Chondrocyte (in vitro differentiated cells): ENCODE measurements around the gene C1QTNF6. TPM values are rescaled to one million over a fixed set of nuclear protein-coding genes. Genes with fewer than 3 reads are reported as not detected.

Source experiments
- DNase-seq: peaks from one replicate; pipeline ENCODE4 v3.0.0; 2021; ENCODE audit warnings: mixed read lengths, low spot score
- H3K27ac Mint-ChIP-seq: one replicate; pipeline ENCODE4 v1.8.0; 2021; ENCODE audit warnings: mild to moderate bottlenecking, moderate library complexity, mixed read lengths; ENCODE audit not compliant: unreplicated experiment
- H3K27me3 Mint-ChIP-seq: 2 replicates; pipeline ENCODE4 v1.8.0; 2021; ENCODE audit warnings: low read depth, mixed read lengths
- H3K36me3 Mint-ChIP-seq: 2 replicates; pipeline ENCODE4 v1.8.0; 2021; ENCODE audit warnings: low read depth, mixed read lengths
- H3K4me1 Mint-ChIP-seq: 2 replicates; pipeline ENCODE4 v1.8.0; 2021; ENCODE audit warnings: low read depth, mild to moderate bottlenecking, mixed read lengths
- H3K4me3 Mint-ChIP-seq: one replicate; pipeline ENCODE4 v1.8.0; 2021; ENCODE audit warnings: mild to moderate bottlenecking, moderate library complexity, mixed read lengths; ENCODE audit not compliant: unreplicated experiment
- H3K9me3 Mint-ChIP-seq: 2 replicates; pipeline ENCODE4 v1.8.0; 2021; ENCODE audit warnings: low read depth, mixed read lengths
- CTCF ChIP-seq: fragments of 200-600 bp; sonication (generic); IDR thresholded peaks from 2 replicates; pipeline ENCODE4 v1.5.0; 2021; ENCODE audit warnings: antibody characterized with exemption, mild to moderate bottlenecking, moderate library complexity
- total RNA-seq: library from RNA; stranded (reverse); gene quantifications from 3 replicates; pipeline ENCODE4 v1.2.1, GENCODE V29; 2021

C1QTNF6 gene
- total RNA-seq, 1 donor from 2014 or later, result 11.3 TPM

DNA sequence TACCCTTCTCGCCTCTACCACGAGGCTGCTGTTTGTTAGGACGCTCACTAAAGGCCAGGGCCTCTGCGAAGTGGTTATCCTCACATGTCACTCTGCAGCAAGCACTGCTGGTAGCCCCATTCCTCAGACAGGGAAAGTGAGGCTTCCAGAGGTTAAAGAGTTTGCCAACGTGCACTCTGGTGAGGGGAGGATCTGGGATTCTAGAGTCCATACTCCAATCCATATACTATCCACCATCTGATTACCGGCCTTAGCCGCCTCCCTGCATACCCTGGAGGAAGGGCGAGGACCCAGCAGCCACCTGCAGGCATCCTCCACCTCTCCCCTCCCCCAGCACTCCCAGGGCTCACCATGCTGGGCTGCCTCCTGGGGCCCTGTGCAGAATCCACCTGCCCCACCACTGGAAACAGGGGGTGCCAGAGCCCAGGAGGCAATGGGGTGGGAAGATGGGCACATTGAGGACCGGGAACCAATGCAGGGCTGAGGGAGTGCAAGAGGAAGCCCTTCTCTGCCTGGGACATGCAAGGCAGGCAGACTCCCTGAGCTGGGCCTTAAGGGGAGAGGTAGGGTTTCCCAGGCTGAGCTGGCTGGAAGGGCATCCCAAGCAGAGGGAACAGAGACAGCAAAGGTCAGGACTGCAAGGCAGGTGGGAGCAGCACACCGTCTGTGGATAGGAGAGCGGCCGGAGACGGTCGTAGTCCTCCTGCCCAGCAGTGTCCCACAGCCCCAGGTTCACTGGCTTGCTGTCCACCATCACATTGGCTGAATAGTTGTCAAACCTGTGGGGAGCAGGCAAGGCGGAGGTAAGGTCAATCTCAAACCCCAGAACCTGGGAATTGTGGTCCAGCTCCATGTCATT, 44.3 kb upstream of the C1QTNF6 start:
- no peaks in the 10 kb centered on the region for H3K36me3 Mint-ChIP-seq
- DNase-seq, result peak; percentile 76
- H3K9me3 Mint-ChIP-seq, result no peaks in the 10 kb centered on the region
- no peak overlapping the region for H3K27ac Mint-ChIP-seq
- H3K27me3 Mint-ChIP-seq, result peaks cover 24% of the 10 kb centered on the region
- TF ChIP-seq CTCF, result no peak
- no peak overlapping the region for H3K4me3 Mint-ChIP-seq
- peaks cover 27% of the 10 kb centered on the region for H3K4me1 Mint-ChIP-seq

- TF ChIP-seq CTCF, result no peak
- H3K4me1 Mint-ChIP-seq, result peaks cover 27% of the 10 kb centered on the region
- H3K9me3 Mint-ChIP-seq, result no peaks in the 10 kb centered on the region
- peaks cover 20% of the 10 kb centered on the region for H3K27me3 Mint-ChIP-seq
- no peak overlapping the region for H3K4me3 Mint-ChIP-seq
- no peak overlapping the region for H3K27ac Mint-ChIP-seq
- DNase-seq, result peak; percentile 80
- H3K36me3 Mint-ChIP-seq, result no peaks in the 10 kb centered on the region
Observed at GRCh38 chr22:37231406-37232139, 43.5 kb upstream of the C1QTNF6 start.

DNA sequence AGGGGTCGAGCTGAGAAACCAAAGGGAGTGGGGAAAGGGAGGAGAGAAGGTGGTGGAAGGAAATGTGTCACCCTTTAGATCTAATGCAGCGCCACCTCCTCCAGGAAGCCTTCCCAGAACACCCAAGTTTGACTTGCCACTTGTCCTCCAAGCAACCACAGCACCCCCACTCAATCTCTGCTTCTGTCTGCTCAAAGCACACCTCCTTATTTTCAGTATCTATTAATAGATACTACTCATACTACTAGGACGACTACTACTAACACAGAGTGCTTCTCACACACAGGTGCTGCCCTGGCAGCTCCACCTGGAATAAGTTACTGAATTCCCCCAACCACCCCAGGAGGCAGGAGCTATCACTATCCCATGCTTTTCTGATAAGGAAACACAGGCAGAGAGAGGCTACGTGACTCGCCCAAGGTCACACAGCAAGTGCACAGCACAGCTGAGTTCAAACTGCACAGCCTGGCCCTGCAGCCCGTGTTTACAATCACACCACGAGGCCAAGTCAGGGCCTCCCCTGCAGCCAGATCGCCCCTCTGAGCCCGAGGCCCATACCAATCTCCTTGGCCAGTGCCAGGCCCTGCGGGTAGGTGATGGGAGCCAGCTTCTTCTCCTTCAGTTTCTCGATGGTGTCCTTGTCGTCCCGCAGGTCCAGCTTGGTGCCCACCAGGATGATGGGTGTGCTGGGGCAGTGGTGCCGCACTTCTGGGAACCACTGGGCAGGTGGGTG, 42.8 kb upstream of the C1QTNF6 start:
- H3K9me3 Mint-ChIP-seq, result no peaks in the 10 kb centered on the region
- H3K4me1 Mint-ChIP-seq, result peaks cover 27% of the 10 kb centered on the region
- DNase-seq, result peak; percentile 85
- H3K27ac Mint-ChIP-seq, result no peak overlapping the region
- no peaks in the 10 kb centered on the region for H3K36me3 Mint-ChIP-seq
- TF ChIP-seq CTCF, result no peak
- no peak overlapping the region for H3K4me3 Mint-ChIP-seq
- H3K27me3 Mint-ChIP-seq, result peaks cover 20% of the 10 kb centered on the region

DNA sequence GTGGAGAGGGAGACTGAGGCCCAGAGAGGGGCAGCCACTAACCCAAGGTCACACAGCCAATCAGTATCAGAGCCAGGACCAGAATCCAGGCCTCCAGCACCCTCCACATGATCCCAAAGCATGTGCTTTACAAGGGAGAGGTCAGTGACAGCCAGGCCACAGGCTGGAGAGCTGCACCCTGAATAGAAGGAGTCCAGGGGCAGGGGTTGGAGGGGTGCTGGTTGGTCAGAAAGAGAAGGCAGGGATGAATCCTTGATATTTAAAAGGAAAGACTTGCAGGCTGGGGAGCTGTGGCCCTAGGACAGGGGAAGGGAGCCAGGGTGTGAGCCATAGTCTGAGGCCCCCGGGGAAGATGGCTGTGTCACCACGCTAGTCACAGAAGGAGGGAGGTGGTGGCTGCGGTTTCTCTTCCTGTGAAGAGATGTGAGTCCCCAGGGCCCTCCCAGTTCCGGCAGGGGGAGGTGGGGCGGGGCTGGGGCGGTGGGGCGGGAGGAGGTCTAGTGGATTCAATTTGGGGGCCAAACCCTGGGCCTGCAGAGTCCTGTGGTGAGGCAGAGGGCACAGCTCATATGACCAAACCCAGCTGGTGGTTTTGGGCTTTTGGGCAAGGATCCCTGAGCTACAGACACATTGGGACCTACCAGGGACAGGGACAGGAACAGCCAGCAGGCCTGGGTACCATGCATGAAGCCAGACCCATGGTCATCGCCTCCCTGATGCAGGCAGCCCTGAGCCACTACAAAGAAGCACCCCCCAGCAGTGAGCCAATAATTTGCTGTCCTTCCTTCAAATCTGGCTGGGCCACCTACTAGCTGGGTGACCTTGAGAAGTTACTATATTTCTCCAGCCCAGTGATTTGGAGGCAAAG, 42.0 kb upstream of the C1QTNF6 start:
- DNase-seq, result peak; percentile 53
- Mint-ChIP-seq H3K4me1 (peaks cover 27% of the 10 kb centered on the region), H3K27ac (peak overlapping the region; percentile 70), H3K9me3 (no peaks in the 10 kb centered on the region), H3K36me3 (no peaks in the 10 kb centered on the region), H3K4me3 (no peak overlapping the region), H3K27me3 (peaks cover 21% of the 10 kb centered on the region)
- no peak for TF ChIP-seq CTCF
